HepG2 (cell line): ENCODE measurements around the gene TRAPPC12. TPM values are rescaled to one million over a fixed set of nuclear protein-coding genes. Genes with fewer than 3 reads are reported as not detected.

Experiments
- ATAC-seq: fragments of 200-7000 bp; cut with Tn5 transposase; 3 replicates; pipeline ENCODE4 v1.9.1; 2020; ENCODE audit warnings: mild to moderate bottlenecking, moderate library complexity
- BruUV-seq: library from RNA; stranded (reverse); fragments of 400-500 nt; replicated peaks from 2 replicates; lab custom pipeline; 2021; lab: Mats Ljungman, UMichigan
- CTCF ChIA-PET: fragments of 300-600 bp; formaldehyde crosslinking; extraction: SDS; loops from one replicate; lab custom pipeline; 2021; ENCODE audit warnings: low total read pairs, inconsistent platforms, low intra/inter-chr PET ratio; lab: Yijun Ruan, JAX
- POLR2A ChIA-PET: fragments of 350-600 bp; sonication (Branson Sonifier 250); formaldehyde crosslinking; loops from one replicate; lab custom pipeline; 2020; ENCODE audit warnings: antibody characterized with exemption, inconsistent platforms; lab: Yijun Ruan, JAX
- DNase-seq: peaks from one replicate; pipeline ENCODE4 v3.0.0-alpha.2; 2015; ENCODE audit warnings: low spot score
- FAIRE-seq: peaks from 3 replicates; lab custom pipeline; 2011; peaks lifted over from hg19 to GRCh38; lab: Jason Lieb, UNC
- H2AFZ ChIP-seq: one replicate; pipeline ENCODE4 v1.6.1; 2011; ENCODE audit warnings: low read length, inconsistent platforms
- H3K27ac ChIP-seq: fragments of 300-600 bp; 3 replicates; pipeline ENCODE4 v1.8.0; 2011; ENCODE audit warnings: mixed run types, mild to moderate bottlenecking, mixed read lengths, low read length, inconsistent platforms; ENCODE audit not compliant: insufficient read depth; ENCODE audit errors: extremely low read length
- H3K27me3 ChIP-seq, 2 experiments: fragments of 200-600 bp in 1 of 2; 2 replicates in 1 of 2; 3 replicates in 1 of 2; pipeline versions ENCODE4 v1.6.0 to v1.8.0; 2011; ENCODE audit warnings: low read length in 2 of 2, mild to moderate bottlenecking in 2 of 2, moderate library complexity in 2 of 2, inconsistent platforms in 1 of 2; ENCODE audit not compliant: insufficient read depth in 2 of 2, control insufficient read depth in 1 of 2
- H3K36me3 ChIP-seq, 2 experiments: fragments of 200-600 bp in 1 of 2; replicated peaks in 1 of 2; 2 replicates in 1 of 2; 3 replicates in 1 of 2; pipeline versions ENCODE4 v1.5.1 to v1.8.0; 2011; ENCODE audit warnings: low read length in 2 of 2, inconsistent platforms in 1 of 2; ENCODE audit not compliant: insufficient read depth in 2 of 2, control insufficient read depth in 1 of 2
- H3K4me1 ChIP-seq: 2 replicates; pipeline ENCODE4 v1.5.1; 2012; ENCODE audit warnings: low read length, inconsistent platforms; ENCODE audit not compliant: insufficient read depth
- H3K4me2 ChIP-seq: 2 replicates; pipeline ENCODE4 v1.6.0; 2011; ENCODE audit warnings: low read depth, low read length, inconsistent platforms
- H3K4me3 ChIP-seq, 3 experiments: fragments of 200-600 bp in 1 of 3; sonication (generic), shearing (Covaris generic) in 1 of 3; replicated peaks in 1 of 3; 2 replicates each; pipeline ENCODE4 v1.5.1; 2011 to 2016; ENCODE audit warnings: low read length in 3 of 3, inconsistent platforms in 2 of 3, low read depth in 2 of 3, mild to moderate bottlenecking in 2 of 3, control low read depth in 1 of 3, mixed read lengths in 1 of 3; ENCODE audit not compliant: insufficient read depth in 1 of 3
- H3K79me2 ChIP-seq: one replicate; pipeline ENCODE4 v1.6.1; 2011; ENCODE audit warnings: low read length, inconsistent platforms; ENCODE audit not compliant: insufficient read depth
- H3K9ac ChIP-seq: 2 replicates; pipeline ENCODE4 v1.6.0; 2011; ENCODE audit warnings: mild to moderate bottlenecking, low read depth, low read length, inconsistent platforms; ENCODE audit not compliant: insufficient read depth
- H3K9me3 ChIP-seq: 2 replicates; pipeline ENCODE4 v1.5.1; 2012; ENCODE audit warnings: mild to moderate bottlenecking, low read length
- H4K20me1 ChIP-seq: 2 replicates; pipeline ENCODE4 v1.6.0; 2011; ENCODE audit warnings: inconsistent platforms, mild to moderate bottlenecking, low read length, moderate library complexity; ENCODE audit not compliant: insufficient read depth
- FOXK1 ChIP-seq: sonication (generic); formaldehyde crosslinking; IDR thresholded peaks from 2 replicates; pipeline ENCODE4 v1.4.0; 2020; ENCODE audit warnings: low read depth, missing genetic modification reagents, borderline replicate concordance
- JUND ChIP-seq: sonication (generic); formaldehyde crosslinking; IDR thresholded peaks from 2 replicates; pipeline ENCODE4 v1.8.0; 2022; ENCODE audit warnings: mild to moderate bottlenecking, missing genetic modification reagents
- MAFK ChIP-seq, 2 experiments: IDR thresholded peaks in 1 of 2; conservative IDR thresholded peaks in 1 of 2; 2 replicates each; pipeline ENCODE4 v1.6.1; 2011; ENCODE audit warnings: improper control_type of control experiment in 2 of 2, low read length in 2 of 2
- MTA3 ChIP-seq: sonication (generic); formaldehyde crosslinking; IDR thresholded peaks from 2 replicates; pipeline ENCODE4 v1.4.0; 2020; ENCODE audit warnings: missing genetic modification reagents
- POGZ ChIP-seq: sonication (generic); formaldehyde crosslinking; IDR thresholded peaks from 2 replicates; pipeline ENCODE4 v1.4.0; 2020; ENCODE audit warnings: mild to moderate bottlenecking, missing genetic modification reagents
- SCMH1 ChIP-seq: sonication (generic); formaldehyde crosslinking; IDR thresholded peaks from 2 replicates; pipeline ENCODE4 v1.9.0; 2021; ENCODE audit warnings: missing genetic modification reagents, mild to moderate bottlenecking, borderline replicate concordance
- ZNF558 ChIP-seq: sonication (generic); formaldehyde crosslinking; IDR thresholded peaks from 2 replicates; pipeline ENCODE4 v1.9.0; 2022; ENCODE audit warnings: mild to moderate bottlenecking, missing genetic modification reagents, borderline replicate concordance
- ZNF670 ChIP-seq: sonication (generic); formaldehyde crosslinking; IDR thresholded peaks from 2 replicates; pipeline ENCODE4 v1.8.0; 2022; ENCODE audit warnings: mild to moderate bottlenecking, missing genetic modification reagents, borderline replicate concordance
- ZNF678 ChIP-seq: sonication (generic); formaldehyde crosslinking; IDR thresholded peaks from 2 replicates; pipeline ENCODE4 v1.4.0; 2020; ENCODE audit warnings: mild to moderate bottlenecking, missing genetic modification reagents
- ZNF841 ChIP-seq: sonication (generic); formaldehyde crosslinking; IDR thresholded peaks from 2 replicates; pipeline ENCODE4 v1.8.1; 2023; ENCODE audit warnings: missing genetic modification reagents, borderline replicate concordance
- WGBS: methylation state at CpG from one replicate; pipeline ENCODE4 v1.1.6; 2017; ENCODE audit warnings: low lambda C conversion rate; 5-methylcytosine and 5-hydroxymethylcytosine counted together
- in situ Hi-C: cut with HindIII; loops from 2 replicates; pipeline ENCODE4 v1.10.0; 2017; ENCODE audit warnings: low pct_unique_long_range_greater_than_20kb; ENCODE audit not compliant: extremely low pct_ligation_motif_present
- intact Hi-C: fragments of 100-400 bp; cut with micrococcal nuclease; formaldehyde crosslinking; loops from one replicate; pipeline ENCODE4 v1.10.0; 2022; ENCODE audit not compliant: unreplicated experiment
- polyA plus RNA-seq, 8 experiments: library from polyadenylated mRNA; depleted of rRNA in 3 of 8; stranded (reverse) in 7 of 8; unstranded in 1 of 8; fragments of >200 nt; fragmentation: Illumina TruSeq in 4 of 8; extraction: Trizol in 4 of 8; gene quantifications; 2 replicates each; pipeline versions ENCODE4 v1.2.1 to v1.2.3, GENCODE V29; 2011 to 2016; ENCODE audit warnings: low read depth in 4 of 8, missing spikeins in 1 of 8, mixed read lengths in 1 of 8; ENCODE audit not compliant: insufficient read depth in 1 of 8
- total RNA-seq, 5 experiments: library from RNA; depleted of rRNA; stranded (reverse); fragments of >200 nt; fragmentation: Illumina TruSeq; extraction: Trizol; gene quantifications; 2 replicates each; pipeline ENCODE4 v1.2.3, GENCODE V29; 2016; ENCODE audit warnings: low read depth in 1 of 5
- TF ChIP-seq, protein P1 (sequence below): sonication (generic); formaldehyde crosslinking; conservative IDR thresholded peaks from 2 replicates; pipeline ENCODE4 v1.8.0; 2022; ENCODE audit warnings: mild to moderate bottlenecking, moderate library complexity, missing genetic modification reagents
- TF ChIP-seq, protein P2 (sequence below): sonication (generic); formaldehyde crosslinking; IDR thresholded peaks from 2 replicates; pipeline ENCODE4 v1.5.0; 2020; ENCODE audit warnings: missing genetic modification reagents
- TF ChIP-seq, protein P3 (sequence below): IDR thresholded peaks from 2 replicates; pipeline ENCODE4 v1.6.1; 2012; ENCODE audit warnings: low read depth, low read length, improper control_type of control experiment
- TF ChIP-seq, protein P4 (sequence below), 2 experiments: IDR thresholded peaks; 2 replicates each; pipeline ENCODE4 v1.6.1; 2011 to 2012; ENCODE audit warnings: low read length in 2 of 2, borderline replicate concordance in 1 of 2, low read depth in 1 of 2, mild to moderate bottlenecking in 1 of 2, moderate library complexity in 1 of 2

Gene TRAPPC12
- total and polyA plus RNA-seq, 2 of the 13 experiments (the other 11 are each of a cell fraction or from before 2014, with no cell fraction given): 46.4 to 97.7 TPM

DNA sequence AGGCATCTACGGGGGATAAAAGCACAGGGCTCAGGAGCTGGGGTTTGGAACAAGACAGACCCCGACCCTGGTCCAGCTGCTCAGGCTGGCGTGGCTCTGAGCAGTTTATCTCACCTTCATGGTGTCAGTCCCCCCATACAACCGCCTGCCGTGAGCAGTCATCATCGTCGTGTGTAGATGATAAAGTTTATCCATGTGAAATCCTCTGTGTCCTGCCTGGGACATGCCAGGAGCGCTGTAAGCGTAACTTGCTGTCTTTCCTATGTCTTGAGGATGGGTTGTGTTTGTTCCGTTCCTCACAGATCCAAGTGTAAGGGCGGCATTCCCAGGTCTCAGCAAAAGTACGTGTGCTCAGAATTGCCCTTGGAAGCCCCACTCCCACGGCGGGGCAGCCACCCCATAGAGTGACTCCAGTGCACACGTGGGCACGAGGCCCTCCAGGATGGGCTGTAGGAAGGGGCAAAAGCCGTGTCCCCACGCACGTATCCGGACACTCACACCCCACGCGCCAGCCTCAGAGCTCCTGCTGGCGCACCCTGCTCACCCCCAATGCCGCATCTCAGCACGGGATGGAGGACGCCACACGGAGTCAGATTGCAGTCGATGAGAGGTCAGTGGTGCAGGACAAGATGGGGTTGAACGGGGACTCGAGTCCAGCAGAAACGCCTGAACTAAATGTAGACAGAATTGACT, 88.9 kb downstream of the TRAPPC12 start:
- no peak for ATAC-seq
- in situ Hi-C loops: no loop called here
- no peaks in the 10 kb centered on the region for H3K79me2 ChIP-seq
- no peaks in the 10 kb centered on the region for H3K27me3 ChIP-seq
- FAIRE-seq: no peak
- no peaks in the 10 kb centered on the region for H4K20me1 ChIP-seq
- H3K9ac ChIP-seq: no peak overlapping the region
- no peak overlapping the region for H2AFZ ChIP-seq
- WGBS: 95% methylated on average over 31 of the region's 31 CpGs
- peaks cover 13 to 30% of the 10 kb centered on the region in 2 experiments; a peak in 4 of 5 replicates for H3K36me3 ChIP-seq
- H3K9me3 ChIP-seq: no peaks in the 10 kb centered on the region
- ChIA-PET CTCF (no interaction called here), POLR2A (interaction anchor here (4.1 kb wide), 1 partner anchor 11 kb away, joined by 35 read pairs; no protein-coding TSS in a partner anchor)
- H3K4me1 ChIP-seq: peaks cover 47% of the 10 kb centered on the region
- no peak for DNase-seq
- H3K4me3 ChIP-seq: no peak overlapping the region
- no TSS peak for BruUV-seq
- no peak overlapping the region for H3K27ac ChIP-seq
- intact Hi-C loops: loop anchor here (5.0 kb wide), 1 partner anchor 91 kb away; the partner anchor contains the start of genes EIPR1 and TRAPPC12
- H3K4me2 ChIP-seq: no peak overlapping the region
- TF ChIP-seq JUND (CRISPR knock-in tag): no peak
- TF ChIP-seq, protein P1, sequence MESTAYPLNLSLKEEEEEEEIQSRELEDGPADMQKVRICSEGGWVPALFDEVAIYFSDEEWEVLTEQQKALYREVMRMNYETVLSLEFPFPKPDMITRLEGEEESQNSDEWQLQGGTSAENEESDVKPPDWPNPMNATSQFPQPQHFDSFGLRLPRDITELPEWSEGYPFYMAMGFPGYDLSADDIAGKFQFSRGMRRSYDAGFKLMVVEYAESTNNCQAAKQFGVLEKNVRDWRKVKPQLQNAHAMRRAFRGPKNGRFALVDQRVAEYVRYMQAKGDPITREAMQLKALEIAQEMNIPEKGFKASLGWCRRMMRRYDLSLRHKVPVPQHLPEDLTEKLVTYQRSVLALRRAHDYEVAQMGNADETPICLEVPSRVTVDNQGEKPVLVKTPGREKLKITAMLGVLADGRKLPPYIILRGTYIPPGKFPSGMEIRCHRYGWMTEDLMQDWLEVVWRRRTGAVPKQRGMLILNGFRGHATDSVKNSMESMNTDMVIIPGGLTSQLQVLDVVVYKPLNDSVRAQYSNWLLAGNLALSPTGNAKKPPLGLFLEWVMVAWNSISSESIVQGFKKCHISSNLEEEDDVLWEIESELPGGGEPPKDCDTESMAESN (CRISPR knock-in tag): no peak
- no peak for TF ChIP-seq ZNF841 (CRISPR knock-in tag)
- no peak for TF ChIP-seq POGZ (CRISPR knock-in tag)
- no peak for TF ChIP-seq MTA3 (CRISPR knock-in tag)
- TF ChIP-seq, protein P2, sequence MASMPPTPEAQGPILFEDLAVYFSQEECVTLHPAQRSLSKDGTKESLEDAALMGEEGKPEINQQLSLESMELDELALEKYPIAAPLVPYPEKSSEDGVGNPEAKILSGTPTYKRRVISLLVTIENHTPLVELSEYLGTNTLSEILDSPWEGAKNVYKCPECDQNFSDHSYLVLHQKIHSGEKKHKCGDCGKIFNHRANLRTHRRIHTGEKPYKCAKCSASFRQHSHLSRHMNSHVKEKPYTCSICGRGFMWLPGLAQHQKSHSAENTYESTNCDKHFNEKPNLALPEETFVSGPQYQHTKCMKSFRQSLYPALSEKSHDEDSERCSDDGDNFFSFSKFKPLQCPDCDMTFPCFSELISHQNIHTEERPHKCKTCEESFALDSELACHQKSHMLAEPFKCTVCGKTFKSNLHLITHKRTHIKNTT (CRISPR knock-in tag): no peak
- TF ChIP-seq, protein P3, sequence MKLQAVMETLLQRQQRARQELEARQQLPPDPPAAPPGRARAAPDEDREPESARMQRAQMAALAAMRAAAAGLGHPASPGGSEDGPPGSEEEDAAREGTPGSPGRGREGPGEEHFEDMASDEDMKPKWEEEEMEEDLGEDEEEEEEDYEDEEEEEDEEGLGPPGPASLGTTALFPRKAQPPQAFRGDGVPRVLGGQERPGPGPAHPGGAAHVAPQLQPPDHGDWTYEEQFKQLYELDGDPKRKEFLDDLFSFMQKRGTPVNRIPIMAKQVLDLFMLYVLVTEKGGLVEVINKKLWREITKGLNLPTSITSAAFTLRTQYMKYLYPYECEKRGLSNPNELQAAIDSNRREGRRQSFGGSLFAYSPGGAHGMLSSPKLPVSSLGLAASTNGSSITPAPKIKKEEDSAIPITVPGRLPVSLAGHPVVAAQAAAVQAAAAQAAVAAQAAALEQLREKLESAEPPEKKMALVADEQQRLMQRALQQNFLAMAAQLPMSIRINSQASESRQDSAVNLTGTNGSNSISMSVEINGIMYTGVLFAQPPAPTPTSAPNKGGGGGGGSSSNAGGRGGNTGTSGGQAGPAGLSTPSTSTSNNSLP: no peak
- no peak for TF ChIP-seq ZNF670 (CRISPR knock-in tag)
- TF ChIP-seq ZNF678 (CRISPR knock-in tag): no peak
- TF ChIP-seq, protein P4, sequence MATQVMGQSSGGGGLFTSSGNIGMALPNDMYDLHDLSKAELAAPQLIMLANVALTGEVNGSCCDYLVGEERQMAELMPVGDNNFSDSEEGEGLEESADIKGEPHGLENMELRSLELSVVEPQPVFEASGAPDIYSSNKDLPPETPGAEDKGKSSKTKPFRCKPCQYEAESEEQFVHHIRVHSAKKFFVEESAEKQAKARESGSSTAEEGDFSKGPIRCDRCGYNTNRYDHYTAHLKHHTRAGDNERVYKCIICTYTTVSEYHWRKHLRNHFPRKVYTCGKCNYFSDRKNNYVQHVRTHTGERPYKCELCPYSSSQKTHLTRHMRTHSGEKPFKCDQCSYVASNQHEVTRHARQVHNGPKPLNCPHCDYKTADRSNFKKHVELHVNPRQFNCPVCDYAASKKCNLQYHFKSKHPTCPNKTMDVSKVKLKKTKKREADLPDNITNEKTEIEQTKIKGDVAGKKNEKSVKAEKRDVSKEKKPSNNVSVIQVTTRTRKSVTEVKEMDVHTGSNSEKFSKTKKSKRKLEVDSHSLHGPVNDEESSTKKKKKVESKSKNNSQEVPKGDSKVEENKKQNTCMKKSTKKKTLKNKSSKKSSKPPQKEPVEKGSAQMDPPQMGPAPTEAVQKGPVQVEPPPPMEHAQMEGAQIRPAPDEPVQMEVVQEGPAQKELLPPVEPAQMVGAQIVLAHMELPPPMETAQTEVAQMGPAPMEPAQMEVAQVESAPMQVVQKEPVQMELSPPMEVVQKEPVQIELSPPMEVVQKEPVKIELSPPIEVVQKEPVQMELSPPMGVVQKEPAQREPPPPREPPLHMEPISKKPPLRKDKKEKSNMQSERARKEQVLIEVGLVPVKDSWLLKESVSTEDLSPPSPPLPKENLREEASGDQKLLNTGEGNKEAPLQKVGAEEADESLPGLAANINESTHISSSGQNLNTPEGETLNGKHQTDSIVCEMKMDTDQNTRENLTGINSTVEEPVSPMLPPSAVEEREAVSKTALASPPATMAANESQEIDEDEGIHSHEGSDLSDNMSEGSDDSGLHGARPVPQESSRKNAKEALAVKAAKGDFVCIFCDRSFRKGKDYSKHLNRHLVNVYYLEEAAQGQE (IDR thresholded peaks at IDR 0.05; ENCODE audit: borderline replicate concordance in 1 of 2, low read depth in 1 of 2, low read length in 2 of 2): no peak
- no peak for TF ChIP-seq SCMH1 (CRISPR knock-in tag)
- TF ChIP-seq ZNF558: no peak
- no peak for TF ChIP-seq FOXK1 (CRISPR knock-in tag)
- no peak for TF ChIP-seq MAFK (conservative IDR thresholded peaks at IDR 0.05 in 1 of 2, IDR thresholded peaks at IDR 0.05 in 1 of 2; ENCODE audit: low read length in 2 of 2)
